Measurements from ENCODE around the gene OBSCN.

DNA sequence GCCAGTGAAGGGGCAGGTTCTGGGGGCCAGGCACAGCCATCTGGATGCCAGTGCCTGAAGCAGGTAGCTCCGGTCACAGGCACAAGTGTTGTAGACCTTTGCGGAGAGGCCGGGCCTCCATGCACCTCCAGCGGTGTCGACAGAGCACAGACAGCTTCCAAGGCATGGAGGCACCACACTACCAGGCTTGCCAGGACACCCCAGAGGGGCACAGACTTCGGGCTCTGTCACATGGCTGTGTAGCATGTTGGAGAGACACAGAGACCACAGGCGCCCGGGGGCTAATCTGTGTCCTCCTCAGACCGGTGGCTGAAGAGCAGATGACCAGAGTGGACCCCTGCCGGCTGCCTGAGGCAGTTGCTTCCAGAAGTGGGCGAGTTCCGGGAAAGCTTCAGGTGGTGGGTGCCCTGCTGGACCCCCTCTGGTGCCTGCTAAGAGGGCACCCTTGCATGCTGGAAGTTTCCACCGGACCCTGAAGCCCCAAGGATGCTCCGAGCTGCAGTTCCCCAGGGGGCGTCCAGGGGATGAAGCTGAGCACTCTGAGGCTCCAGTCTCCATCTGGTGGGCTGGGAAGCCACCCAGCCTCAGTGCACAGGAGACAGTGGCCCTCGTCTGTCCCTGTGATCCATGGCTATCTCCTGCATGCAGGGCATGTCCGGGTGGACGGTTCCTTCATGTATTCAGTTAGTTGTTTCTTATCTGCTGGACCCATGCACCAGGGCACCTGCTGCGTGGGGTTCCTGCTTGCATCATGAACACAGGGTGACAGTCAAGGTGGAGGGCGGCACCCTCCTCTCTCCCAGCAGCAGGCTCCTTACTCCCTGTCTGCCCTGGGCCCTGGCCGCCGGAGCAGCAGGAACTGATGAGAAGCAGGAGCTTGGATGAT lies 82.4 kb downstream of the OBSCN start:
- TF ChIP-seq, protein P1, sequence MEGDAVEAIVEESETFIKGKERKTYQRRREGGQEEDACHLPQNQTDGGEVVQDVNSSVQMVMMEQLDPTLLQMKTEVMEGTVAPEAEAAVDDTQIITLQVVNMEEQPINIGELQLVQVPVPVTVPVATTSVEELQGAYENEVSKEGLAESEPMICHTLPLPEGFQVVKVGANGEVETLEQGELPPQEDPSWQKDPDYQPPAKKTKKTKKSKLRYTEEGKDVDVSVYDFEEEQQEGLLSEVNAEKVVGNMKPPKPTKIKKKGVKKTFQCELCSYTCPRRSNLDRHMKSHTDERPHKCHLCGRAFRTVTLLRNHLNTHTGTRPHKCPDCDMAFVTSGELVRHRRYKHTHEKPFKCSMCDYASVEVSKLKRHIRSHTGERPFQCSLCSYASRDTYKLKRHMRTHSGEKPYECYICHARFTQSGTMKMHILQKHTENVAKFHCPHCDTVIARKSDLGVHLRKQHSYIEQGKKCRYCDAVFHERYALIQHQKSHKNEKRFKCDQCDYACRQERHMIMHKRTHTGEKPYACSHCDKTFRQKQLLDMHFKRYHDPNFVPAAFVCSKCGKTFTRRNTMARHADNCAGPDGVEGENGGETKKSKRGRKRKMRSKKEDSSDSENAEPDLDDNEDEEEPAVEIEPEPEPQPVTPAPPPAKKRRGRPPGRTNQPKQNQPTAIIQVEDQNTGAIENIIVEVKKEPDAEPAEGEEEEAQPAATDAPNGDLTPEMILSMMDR (IDR thresholded peaks at IDR 0.05), result no peak
- TF ChIP-seq EZH2 (IDR thresholded peaks at IDR 0.05; ENCODE audit: borderline replicate concordance, insufficient read depth, low read depth, low read length, poor library complexity, severe bottlenecking), result no peak
